ENCODE results near the gene HSPB1. TPM values are rescaled to one million over a fixed set of nuclear protein-coding genes. Genes with fewer than 3 reads are reported as not detected.
A peak's percentile ranks its signal among the peaks of the same experiment; 100 is the strongest.

Gene HSPB1
- total and polyA plus RNA-seq, 2 donors (not counting 1 experiment from before 2014, with no cell fraction given), result 34.0 to 343 TPM

GRCh38 chr7:76291351-76292212, 10.9 kb upstream of the HSPB1 start:
- WGBS (ENCODE audit: insufficient coverage), result 19% methylated on average over 24 of the region's 30 CpGs
- Mint-ChIP-seq H3K4me3 (no peak overlapping the region), H3K4me1 (peaks cover 11% of the 10 kb centered on the region), H3K9me3 (ENCODE audit: insufficient read depth) (no peaks in the 10 kb centered on the region), H3K27me3 (peaks cover 10% of the 10 kb centered on the region), H3K27ac (no peak overlapping the region)
- H3K4me3 ChIP-seq (ENCODE audit: control extremely low read depth in 1 of 5, extremely low read depth in 1 of 5, insufficient read depth in 1 of 5, low read depth in 2 of 5, low read length in 4 of 5), result no peak overlapping the region
- H3K79me2 ChIP-seq (ENCODE audit: control insufficient read depth, insufficient read depth, low read length), result no peaks in the 10 kb centered on the region
- peaks cover 0 to 12% (median 2%) of the 10 kb centered on the region in 4 experiments for H3K27me3 ChIP-seq (replicated peaks in 1 of 4; ENCODE audit: control extremely low read depth in 1 of 4, control insufficient read depth in 3 of 4, insufficient read depth in 4 of 4, low read length in 3 of 4)
- ATAC-seq (ENCODE audit: low read depth), result peak; percentile 77
- no peaks in the 10 kb centered on the region for H4K20me1 ChIP-seq (ENCODE audit: control insufficient read depth, insufficient read depth, low read length, poor library complexity, severe bottlenecking)
- H3K9ac ChIP-seq (ENCODE audit: low read length), result no peak overlapping the region
- H2AFZ ChIP-seq (ENCODE audit: insufficient read depth, low read depth, low read length, poor library complexity, severe bottlenecking), result no peak overlapping the region
- peak; percentile 98 for TF ChIP-seq CTCF (IDR thresholded peaks at IDR 0.05)
- no peak for TF ChIP-seq EZH2 (IDR thresholded peaks at IDR 0.05; ENCODE audit: borderline replicate concordance, insufficient read depth, low read depth, low read length, poor library complexity, severe bottlenecking)
- no peaks in the 10 kb centered on the region for H3K9me3 ChIP-seq (ENCODE audit: control extremely low read depth in 1 of 3, control insufficient read depth in 2 of 3, insufficient read depth in 1 of 3, low read length in 2 of 3)
- H3K36me3 ChIP-seq (replicated peaks in 1 of 2; ENCODE audit: control extremely low read depth in 1 of 2, control insufficient read depth in 1 of 2, extremely low read depth in 1 of 2, insufficient read depth in 2 of 2, low read length in 1 of 2), result no peaks in the 10 kb centered on the region
- POLR2A ChIA-PET, result interaction anchor here (1.0 kb wide), 1 partner anchor 16 kb away, joined by 4 read pairs; no protein-coding TSS in a partner anchor
- intact Hi-C loops (cut with micrococcal nuclease), result loop anchor here (1.0 kb wide), 4 partner anchors 11 to 113 kb away; partner anchors contain the start of gene HSPB1
- no peak overlapping the region for H3K27ac ChIP-seq (ENCODE audit: low read length in 2 of 2)
- H3K4me1 ChIP-seq (ENCODE audit: control insufficient read depth in 2 of 2, insufficient read depth in 2 of 2, low read length in 2 of 2), result peaks cover 0 to 16% of the 10 kb centered on the region in 2 donors
- H3K4me2 ChIP-seq (replicated peaks; ENCODE audit: low read depth, low read length, poor library complexity, severe bottlenecking), result peak overlapping the region; percentile 41
- DNase-seq, result peak; percentile 85
- CTCF ChIA-PET, result interaction anchor here (0.7 to 8.9 kb wide), 11 partner anchors 10 to 113 kb away, joined by 3 to 119 read pairs (median 6); partner anchors contain the start of genes HSPB1 and YWHAG

GRCh38 chr7:76292213-76292573, 10.3 kb upstream of the HSPB1 start:
- ChIA-PET POLR2A (interaction anchor here (0.7 to 1.0 kb wide), 2 partner anchors 15 to 26 kb away, joined by 3 to 4 read pairs; no protein-coding TSS in a partner anchor), CTCF (interaction anchor here (0.6 to 8.9 kb wide), 11 partner anchors 10 to 1082 kb away, joined by 3 to 119 read pairs (median 6); partner anchors contain the start of genes HSPB1 and YWHAG)
- H3K9ac ChIP-seq (ENCODE audit: low read length), result no peak overlapping the region
- no peaks in the 10 kb centered on the region for H3K36me3 ChIP-seq (replicated peaks in 1 of 2; ENCODE audit: control extremely low read depth in 1 of 2, control insufficient read depth in 1 of 2, extremely low read depth in 1 of 2, insufficient read depth in 2 of 2, low read length in 1 of 2)
- no peaks in the 10 kb centered on the region for H3K9me3 Mint-ChIP-seq (ENCODE audit: insufficient read depth)
- H3K4me3 Mint-ChIP-seq, result no peak overlapping the region
- H3K27ac ChIP-seq (ENCODE audit: low read length in 2 of 2), result no peak overlapping the region
- DNase-seq (no peak), ATAC-seq (ENCODE audit: low read depth) (no peak)
- H3K4me1 ChIP-seq (ENCODE audit: control insufficient read depth in 2 of 2, insufficient read depth in 2 of 2, low read length in 2 of 2), result peaks cover 0 to 16% of the 10 kb centered on the region in 2 donors
- intact Hi-C loops (cut with micrococcal nuclease), result no loop called here
- H4K20me1 ChIP-seq (ENCODE audit: control insufficient read depth, insufficient read depth, low read length, poor library complexity, severe bottlenecking), result no peaks in the 10 kb centered on the region
- peaks cover 11% of the 10 kb centered on the region for H3K4me1 Mint-ChIP-seq
- peaks cover 0 to 12% (median 2%) of the 10 kb centered on the region in 4 experiments for H3K27me3 ChIP-seq (replicated peaks in 1 of 4; ENCODE audit: control extremely low read depth in 1 of 4, control insufficient read depth in 3 of 4, insufficient read depth in 4 of 4, low read length in 3 of 4)
- no peak overlapping the region for H3K4me3 ChIP-seq (ENCODE audit: control extremely low read depth in 1 of 5, extremely low read depth in 1 of 5, insufficient read depth in 1 of 5, low read depth in 2 of 5, low read length in 4 of 5)
- TF ChIP-seq EZH2 (IDR thresholded peaks at IDR 0.05; ENCODE audit: borderline replicate concordance, insufficient read depth, low read depth, low read length, poor library complexity, severe bottlenecking) (no peak), CTCF (IDR thresholded peaks at IDR 0.05) (no peak)
- H3K79me2 ChIP-seq (ENCODE audit: control insufficient read depth, insufficient read depth, low read length), result no peaks in the 10 kb centered on the region
- no peak overlapping the region for H3K27ac Mint-ChIP-seq
- peaks cover 9% of the 10 kb centered on the region for H3K27me3 Mint-ChIP-seq
- H3K9me3 ChIP-seq (ENCODE audit: control extremely low read depth in 1 of 3, control insufficient read depth in 2 of 3, insufficient read depth in 1 of 3, low read length in 2 of 3), result no peaks in the 10 kb centered on the region
- no peak overlapping the region for H3K4me2 ChIP-seq (replicated peaks; ENCODE audit: low read depth, low read length, poor library complexity, severe bottlenecking)
- WGBS (ENCODE audit: insufficient coverage), result 5% methylated on average over 3 of the region's 5 CpGs
- no peak overlapping the region for H2AFZ ChIP-seq (ENCODE audit: insufficient read depth, low read depth, low read length, poor library complexity, severe bottlenecking)
